ENCODE measurements around the gene NIPBL. TPM values are rescaled to one million over a fixed set of nuclear protein-coding genes. Genes with fewer than 3 reads are reported as not detected.
"Not testable (repeated sequence)": the region's sequence is repeated elsewhere in the genome, so short reads cannot be mapped to it uniquely, and the experiment has no call there.

Gene NIPBL
- total RNA-seq, 1 donor from 2014 or later = 39.2 TPM

GRCh38 chr5:37075399-37075950, 198.9 kb downstream of the NIPBL start:
- no peak for DNase-seq
- peaks cover 29% of the 10 kb centered on the region for H3K36me3 ChIP-seq
- H3K27ac ChIP-seq (replicated peaks) = no peak overlapping the region
- intact Hi-C loops (cut with micrococcal nuclease) = no loop called here
- no peak overlapping the region for H3K4me3 ChIP-seq
- TF ChIP-seq CTCF (IDR thresholded peaks at IDR 0.05; ENCODE audit: borderline replicate concordance) = no peak
- no peaks in the 10 kb centered on the region for H3K27me3 ChIP-seq (ENCODE audit: low read depth)
- no peaks in the 10 kb centered on the region for H3K4me1 ChIP-seq
- no peaks in the 10 kb centered on the region for H3K9me3 ChIP-seq (replicated peaks)

GRCh38 chr5:37077146-37077545, 200.6 kb downstream of the NIPBL start:
- Histone ChIP-seq H3K9me3 (replicated peaks) (no peaks in the 10 kb centered on the region), H3K27me3 (ENCODE audit: low read depth) (no peaks in the 10 kb centered on the region), H3K4me1 (no peaks in the 10 kb centered on the region), H3K27ac (replicated peaks) (no peak overlapping the region), H3K36me3 (peaks cover 29% of the 10 kb centered on the region), H3K4me3 (no peak overlapping the region)
- intact Hi-C loops (cut with micrococcal nuclease) = no loop called here
- DNase-seq = no peak
- no peak for TF ChIP-seq CTCF (IDR thresholded peaks at IDR 0.05; ENCODE audit: borderline replicate concordance)

GRCh38 chr5:37080697-37081096, 204.1 kb downstream of the NIPBL start:
- no peaks in the 10 kb centered on the region for H3K27me3 ChIP-seq (ENCODE audit: low read depth)
- no peak for DNase-seq
- no peak overlapping the region for H3K4me3 ChIP-seq
- no peaks in the 10 kb centered on the region for H3K4me1 ChIP-seq
- no peak overlapping the region for H3K27ac ChIP-seq (replicated peaks)
- H3K36me3 ChIP-seq = peaks cover 44% of the 10 kb centered on the region
- TF ChIP-seq CTCF (IDR thresholded peaks at IDR 0.05; ENCODE audit: borderline replicate concordance) = no peak
- intact Hi-C loops (cut with micrococcal nuclease) = no loop called here
- H3K9me3 ChIP-seq (replicated peaks) = no peaks in the 10 kb centered on the region

GRCh38 chr5:37082977-37083376, 206.4 kb downstream of the NIPBL start:
- H3K4me1 ChIP-seq; intact Hi-C loops (cut with micrococcal nuclease); H3K4me3 ChIP-seq; H3K9me3 ChIP-seq (replicated peaks); H3K27ac ChIP-seq (replicated peaks); DNase-seq; H3K27me3 ChIP-seq (ENCODE audit: low read depth): not testable (repeated sequence)
- peaks cover 35% of the 10 kb centered on the region for H3K36me3 ChIP-seq

- peaks cover 15% of the 10 kb centered on the region for H3K36me3 ChIP-seq
- H3K27me3 ChIP-seq (ENCODE audit: low read depth); H3K4me3 ChIP-seq; H3K9me3 ChIP-seq (replicated peaks); H3K27ac ChIP-seq (replicated peaks); H3K4me1 ChIP-seq; DNase-seq; intact Hi-C loops (cut with micrococcal nuclease): not testable (repeated sequence)
Measured at GRCh38 chr5:37086026-37086425, 209.5 kb downstream of the NIPBL start.

GRCh38 chr5:37086466-37087173, 210.1 kb downstream of the NIPBL start:
- no peaks in the 10 kb centered on the region for H3K4me1 ChIP-seq
- peaks cover 15% of the 10 kb centered on the region for H3K36me3 ChIP-seq
- no peaks in the 10 kb centered on the region for H3K27me3 ChIP-seq (ENCODE audit: low read depth)
- no peak overlapping the region for H3K4me3 ChIP-seq
- intact Hi-C loops (cut with micrococcal nuclease) = no loop called here
- no peak for TF ChIP-seq CTCF (IDR thresholded peaks at IDR 0.05; ENCODE audit: borderline replicate concordance)
- no peak overlapping the region for H3K27ac ChIP-seq (replicated peaks)
- DNase-seq = no peak
- H3K9me3 ChIP-seq (replicated peaks) = no peaks in the 10 kb centered on the region

All from left ventricle myocardium inferior (tissue), 1 donor.